ENCODE data around the gene TMEM39A. TPM values are rescaled to one million over a fixed set of nuclear protein-coding genes. Genes with fewer than 3 reads are reported as not detected.

TMEM39A gene
- total and polyA plus RNA-seq, 10 of the 15 experiments (the other 5 are each of a cell fraction or from before 2014, with no cell fraction given) = 10.8 to 44.7 (median 33.2) TPM

GRCh38 chr3:119417771-119418512 lies 45.5 kb downstream of the TMEM39A start (continued):
- TF ChIP-seq CHD4 (IDR thresholded peaks at IDR 0.05) = no peak
- TF ChIP-seq SREBF2 (IDR thresholded peaks at IDR 0.05; ENCODE audit: low read length) = no peak
- TF ChIP-seq FOXM1 (IDR thresholded peaks at IDR 0.05; ENCODE audit: low read depth, low read length) = no peak
- no peak for TF ChIP-seq NRF1 (conservative IDR thresholded peaks at IDR 0.05; ENCODE audit: low read depth, low read length)
- no peak for TF ChIP-seq REST (IDR thresholded peaks at IDR 0.05; ENCODE audit: low read depth, low read length)
- TF ChIP-seq USF2 (IDR thresholded peaks at IDR 0.05; ENCODE audit: borderline replicate concordance, low read depth, low read length) = no peak
- no peak for TF ChIP-seq YBX1 (IDR thresholded peaks at IDR 0.05)
- no peak for TF ChIP-seq ELK1 (IDR thresholded peaks at IDR 0.05; ENCODE audit: low read depth, low read length)
- TF ChIP-seq MYB (IDR thresholded peaks at IDR 0.05; ENCODE audit: borderline replicate concordance, low read depth, low read length) = no peak
- no peak for TF ChIP-seq BMI1 (IDR thresholded peaks at IDR 0.05; ENCODE audit: borderline replicate concordance)

Data from GM12878 (cell line).